Peyer's patch (tissue), 4 donors: ENCODE data around the gene FAM193A.

Source experiments
- POLR2A ChIP-seq, 2 donors: fragments of 450-650 bp; IDR thresholded peaks; one replicate each; pipeline ENCODE4 v1.5.1; 2017; ENCODE audit warnings: antibody characterized with exemption in 2 of 2, mild to moderate bottlenecking in 2 of 2, moderate library complexity in 2 of 2
- TF ChIP-seq, protein P1 (sequence below), 6 experiments: fragments of 450-650 bp in 4 of 6; fragments of 200-600 bp in 2 of 6; sonication (generic) in 1 of 6; IDR thresholded peaks; one replicate each; pipeline ENCODE4 v1.5.1; 2017 to 2019; ENCODE audit warnings: antibody characterized with exemption in 6 of 6, mild to moderate bottlenecking in 3 of 6, moderate library complexity in 1 of 6

DNA sequence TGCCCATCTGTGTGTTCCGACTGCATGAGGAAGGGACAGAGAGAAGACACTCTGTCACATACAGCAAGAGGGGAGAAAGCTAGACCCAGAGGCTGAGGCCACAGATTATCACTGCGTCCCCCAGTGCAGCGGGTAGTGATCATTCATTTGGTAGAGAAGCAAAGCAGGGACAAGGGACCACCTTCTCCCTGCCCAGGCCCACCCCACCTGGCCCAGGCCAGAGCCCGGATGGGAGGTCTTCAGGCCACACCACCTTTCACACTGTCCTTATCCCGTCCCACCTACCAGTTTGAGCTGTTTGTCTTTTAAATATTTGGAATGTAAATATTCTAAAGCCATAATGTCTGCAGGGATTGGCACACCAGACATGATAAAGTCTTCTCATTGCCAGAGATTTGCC lies 209.1 kb downstream of the FAM193A start:
- TF ChIP-seq, protein P1, sequence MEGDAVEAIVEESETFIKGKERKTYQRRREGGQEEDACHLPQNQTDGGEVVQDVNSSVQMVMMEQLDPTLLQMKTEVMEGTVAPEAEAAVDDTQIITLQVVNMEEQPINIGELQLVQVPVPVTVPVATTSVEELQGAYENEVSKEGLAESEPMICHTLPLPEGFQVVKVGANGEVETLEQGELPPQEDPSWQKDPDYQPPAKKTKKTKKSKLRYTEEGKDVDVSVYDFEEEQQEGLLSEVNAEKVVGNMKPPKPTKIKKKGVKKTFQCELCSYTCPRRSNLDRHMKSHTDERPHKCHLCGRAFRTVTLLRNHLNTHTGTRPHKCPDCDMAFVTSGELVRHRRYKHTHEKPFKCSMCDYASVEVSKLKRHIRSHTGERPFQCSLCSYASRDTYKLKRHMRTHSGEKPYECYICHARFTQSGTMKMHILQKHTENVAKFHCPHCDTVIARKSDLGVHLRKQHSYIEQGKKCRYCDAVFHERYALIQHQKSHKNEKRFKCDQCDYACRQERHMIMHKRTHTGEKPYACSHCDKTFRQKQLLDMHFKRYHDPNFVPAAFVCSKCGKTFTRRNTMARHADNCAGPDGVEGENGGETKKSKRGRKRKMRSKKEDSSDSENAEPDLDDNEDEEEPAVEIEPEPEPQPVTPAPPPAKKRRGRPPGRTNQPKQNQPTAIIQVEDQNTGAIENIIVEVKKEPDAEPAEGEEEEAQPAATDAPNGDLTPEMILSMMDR (IDR thresholded peaks at IDR 0.05): no peak
- TF ChIP-seq POLR2A (IDR thresholded peaks at IDR 0.05): no peak
